ENCODE measurements around the gene FREM2. TPM values are rescaled to one million over a fixed set of nuclear protein-coding genes. Genes with fewer than 3 reads are reported as not detected.
A peak's percentile ranks its signal among the peaks of the same experiment; 100 is the strongest.

The FREM2 gene
- total and polyA plus RNA-seq, 2 of the 13 experiments (the other 11 are each of a cell fraction or from before 2014, with no cell fraction given), result not detected

DNA sequence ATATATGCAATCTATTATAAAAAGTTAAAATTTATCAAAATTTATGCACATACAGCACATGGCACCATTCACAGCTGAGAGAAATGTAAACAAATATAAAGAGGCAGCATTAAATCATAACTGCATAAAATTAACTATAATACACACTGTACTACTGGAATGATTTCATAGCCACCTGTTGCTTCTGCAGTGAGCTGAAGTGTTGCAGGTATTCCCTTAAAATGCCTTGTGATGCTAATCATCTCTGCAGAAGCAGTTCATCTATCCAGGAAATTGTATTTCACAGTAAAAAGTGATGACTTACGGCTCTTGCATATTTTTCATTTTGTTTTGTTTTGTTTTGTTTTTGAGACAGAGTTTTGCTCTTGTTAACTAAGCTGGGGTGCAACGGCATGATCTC is 221.7 kb downstream of the FREM2 start (continued):
- TF ChIP-seq, protein P1, sequence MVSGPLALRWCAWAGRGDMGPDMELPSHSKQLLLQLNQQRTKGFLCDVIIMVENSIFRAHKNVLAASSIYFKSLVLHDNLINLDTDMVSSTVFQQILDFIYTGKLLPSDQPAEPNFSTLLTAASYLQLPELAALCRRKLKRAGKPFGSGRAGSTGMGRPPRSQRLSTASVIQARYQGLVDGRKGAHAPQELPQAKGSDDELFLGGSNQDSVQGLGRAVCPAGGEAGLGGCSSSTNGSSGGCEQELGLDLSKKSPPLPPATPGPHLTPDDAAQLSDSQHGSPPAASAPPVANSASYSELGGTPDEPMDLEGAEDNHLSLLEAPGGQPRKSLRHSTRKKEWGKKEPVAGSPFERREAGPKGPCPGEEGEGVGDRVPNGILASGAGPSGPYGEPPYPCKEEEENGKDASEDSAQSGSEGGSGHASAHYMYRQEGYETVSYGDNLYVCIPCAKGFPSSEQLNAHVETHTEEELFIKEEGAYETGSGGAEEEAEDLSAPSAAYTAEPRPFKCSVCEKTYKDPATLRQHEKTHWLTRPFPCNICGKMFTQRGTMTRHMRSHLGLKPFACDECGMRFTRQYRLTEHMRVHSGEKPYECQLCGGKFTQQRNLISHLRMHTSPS (CRISPR knock-in tag; IDR thresholded peaks at IDR 0.05; ENCODE audit: low read depth), result no peak
- TF ChIP-seq ZNF550 (CRISPR knock-in tag; IDR thresholded peaks at IDR 0.05; ENCODE audit: borderline replicate concordance) (no peak), RELA (CRISPR knock-in tag; IDR thresholded peaks at IDR 0.05) (no peak)

GRCh38 chr13:38914070-38914469 is 227.2 kb downstream of the FREM2 start:
- in situ Hi-C loops (cut with HindIII; ENCODE audit: extremely low pct_ligation_motif_present, low pct_unique_long_range_greater_than_20kb), result no loop called here
- Histone ChIP-seq H3K9ac (ENCODE audit: insufficient read depth, low read depth, low read length) (no peak overlapping the region), H3K36me3 (replicated peaks in 1 of 2; ENCODE audit: control insufficient read depth in 1 of 2, insufficient read depth in 2 of 2, low read length in 2 of 2) (no peaks in the 10 kb centered on the region), H3K4me1 (ENCODE audit: insufficient read depth, low read length) (peaks cover 8% of the 10 kb centered on the region), H3K79me2 (ENCODE audit: insufficient read depth, low read length) (no peaks in the 10 kb centered on the region), H4K20me1 (ENCODE audit: insufficient read depth, low read length) (no peaks in the 10 kb centered on the region), H3K4me2 (ENCODE audit: low read depth, low read length) (peak overlapping the region; percentile 47), H2AFZ (ENCODE audit: low read length) (no peak overlapping the region), H3K9me3 (ENCODE audit: low read length) (no peaks in the 10 kb centered on the region), H3K27ac (ENCODE audit: extremely low read length, insufficient read depth, low read length) (no peak overlapping the region), H3K4me3 (replicated peaks in 1 of 3; ENCODE audit: insufficient read depth in 1 of 3, low read depth in 2 of 3, low read length in 3 of 3) (no peak overlapping the region), H3K27me3 (ENCODE audit: control insufficient read depth in 1 of 2, insufficient read depth in 2 of 2, low read length in 2 of 2) (0 out of 5 replicates have a peak, but pooled peaks cover 0 to 7% of the 10 kb centered on the region in 2 experiments)
- no TSS peak for BruUV-seq (replicated peaks)
- intact Hi-C loops (cut with micrococcal nuclease; ENCODE audit: unreplicated experiment), result no loop called here
- no peak for FAIRE-seq
- no peak for DNase-seq (ENCODE audit: low spot score)
- POLR2A ChIA-PET, result no interaction called here
- TF ChIP-seq, protein P2, sequence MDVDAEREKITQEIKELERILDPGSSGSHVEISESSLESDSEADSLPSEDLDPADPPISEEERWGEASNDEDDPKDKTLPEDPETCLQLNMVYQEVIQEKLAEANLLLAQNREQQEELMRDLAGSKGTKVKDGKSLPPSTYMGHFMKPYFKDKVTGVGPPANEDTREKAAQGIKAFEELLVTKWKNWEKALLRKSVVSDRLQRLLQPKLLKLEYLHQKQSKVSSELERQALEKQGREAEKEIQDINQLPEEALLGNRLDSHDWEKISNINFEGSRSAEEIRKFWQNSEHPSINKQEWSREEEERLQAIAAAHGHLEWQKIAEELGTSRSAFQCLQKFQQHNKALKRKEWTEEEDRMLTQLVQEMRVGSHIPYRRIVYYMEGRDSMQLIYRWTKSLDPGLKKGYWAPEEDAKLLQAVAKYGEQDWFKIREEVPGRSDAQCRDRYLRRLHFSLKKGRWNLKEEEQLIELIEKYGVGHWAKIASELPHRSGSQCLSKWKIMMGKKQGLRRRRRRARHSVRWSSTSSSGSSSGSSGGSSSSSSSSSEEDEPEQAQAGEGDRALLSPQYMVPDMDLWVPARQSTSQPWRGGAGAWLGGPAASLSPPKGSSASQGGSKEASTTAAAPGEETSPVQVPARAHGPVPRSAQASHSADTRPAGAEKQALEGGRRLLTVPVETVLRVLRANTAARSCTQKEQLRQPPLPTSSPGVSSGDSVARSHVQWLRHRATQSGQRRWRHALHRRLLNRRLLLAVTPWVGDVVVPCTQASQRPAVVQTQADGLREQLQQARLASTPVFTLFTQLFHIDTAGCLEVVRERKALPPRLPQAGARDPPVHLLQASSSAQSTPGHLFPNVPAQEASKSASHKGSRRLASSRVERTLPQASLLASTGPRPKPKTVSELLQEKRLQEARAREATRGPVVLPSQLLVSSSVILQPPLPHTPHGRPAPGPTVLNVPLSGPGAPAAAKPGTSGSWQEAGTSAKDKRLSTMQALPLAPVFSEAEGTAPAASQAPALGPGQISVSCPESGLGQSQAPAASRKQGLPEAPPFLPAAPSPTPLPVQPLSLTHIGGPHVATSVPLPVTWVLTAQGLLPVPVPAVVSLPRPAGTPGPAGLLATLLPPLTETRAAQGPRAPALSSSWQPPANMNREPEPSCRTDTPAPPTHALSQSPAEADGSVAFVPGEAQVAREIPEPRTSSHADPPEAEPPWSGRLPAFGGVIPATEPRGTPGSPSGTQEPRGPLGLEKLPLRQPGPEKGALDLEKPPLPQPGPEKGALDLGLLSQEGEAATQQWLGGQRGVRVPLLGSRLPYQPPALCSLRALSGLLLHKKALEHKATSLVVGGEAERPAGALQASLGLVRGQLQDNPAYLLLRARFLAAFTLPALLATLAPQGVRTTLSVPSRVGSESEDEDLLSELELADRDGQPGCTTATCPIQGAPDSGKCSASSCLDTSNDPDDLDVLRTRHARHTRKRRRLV (CRISPR knock-in tag; IDR thresholded peaks at IDR 0.05), result no peak
- TF ChIP-seq DR1 (CRISPR knock-in tag; IDR thresholded peaks at IDR 0.05) (no peak), ZFP36L1 (CRISPR knock-in tag; IDR thresholded peaks at IDR 0.05) (no peak), CBFB (CRISPR knock-in tag; IDR thresholded peaks at IDR 0.05) (no peak)
- TF ChIP-seq, protein P3, sequence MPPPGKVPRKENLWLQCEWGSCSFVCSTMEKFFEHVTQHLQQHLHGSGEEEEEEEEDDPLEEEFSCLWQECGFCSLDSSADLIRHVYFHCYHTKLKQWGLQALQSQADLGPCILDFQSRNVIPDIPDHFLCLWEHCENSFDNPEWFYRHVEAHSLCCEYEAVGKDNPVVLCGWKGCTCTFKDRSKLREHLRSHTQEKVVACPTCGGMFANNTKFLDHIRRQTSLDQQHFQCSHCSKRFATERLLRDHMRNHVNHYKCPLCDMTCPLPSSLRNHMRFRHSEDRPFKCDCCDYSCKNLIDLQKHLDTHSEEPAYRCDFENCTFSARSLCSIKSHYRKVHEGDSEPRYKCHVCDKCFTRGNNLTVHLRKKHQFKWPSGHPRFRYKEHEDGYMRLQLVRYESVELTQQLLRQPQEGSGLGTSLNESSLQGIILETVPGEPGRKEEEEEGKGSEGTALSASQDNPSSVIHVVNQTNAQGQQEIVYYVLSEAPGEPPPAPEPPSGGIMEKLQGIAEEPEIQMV (CRISPR knock-in tag; IDR thresholded peaks at IDR 0.05; ENCODE audit: low read depth), result no peak
- TF ChIP-seq, protein P4, sequence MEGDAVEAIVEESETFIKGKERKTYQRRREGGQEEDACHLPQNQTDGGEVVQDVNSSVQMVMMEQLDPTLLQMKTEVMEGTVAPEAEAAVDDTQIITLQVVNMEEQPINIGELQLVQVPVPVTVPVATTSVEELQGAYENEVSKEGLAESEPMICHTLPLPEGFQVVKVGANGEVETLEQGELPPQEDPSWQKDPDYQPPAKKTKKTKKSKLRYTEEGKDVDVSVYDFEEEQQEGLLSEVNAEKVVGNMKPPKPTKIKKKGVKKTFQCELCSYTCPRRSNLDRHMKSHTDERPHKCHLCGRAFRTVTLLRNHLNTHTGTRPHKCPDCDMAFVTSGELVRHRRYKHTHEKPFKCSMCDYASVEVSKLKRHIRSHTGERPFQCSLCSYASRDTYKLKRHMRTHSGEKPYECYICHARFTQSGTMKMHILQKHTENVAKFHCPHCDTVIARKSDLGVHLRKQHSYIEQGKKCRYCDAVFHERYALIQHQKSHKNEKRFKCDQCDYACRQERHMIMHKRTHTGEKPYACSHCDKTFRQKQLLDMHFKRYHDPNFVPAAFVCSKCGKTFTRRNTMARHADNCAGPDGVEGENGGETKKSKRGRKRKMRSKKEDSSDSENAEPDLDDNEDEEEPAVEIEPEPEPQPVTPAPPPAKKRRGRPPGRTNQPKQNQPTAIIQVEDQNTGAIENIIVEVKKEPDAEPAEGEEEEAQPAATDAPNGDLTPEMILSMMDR (CRISPR knock-in tag; IDR thresholded peaks at IDR 0.05), result 0 out of 2 replicates have a peak, but pooled peaks have one; percentile 9
- no peak for ATAC-seq
- WGBS (ENCODE audit: low lambda C conversion rate), result 18% methylated on average over 6 of the region's 6 CpGs
- CTCF ChIA-PET (ENCODE audit: low intra/inter-chr PET ratio, low total read pairs), result no interaction called here
